Uterus (tissue), 2 donors: Measurements from ENCODE around the gene JAK1.

Experiments
- CTCF ChIP-seq, 4 experiments: fragments of 200-600 bp in 2 of 4; fragments of 450-650 bp in 2 of 4; sonication (generic) in 2 of 4; IDR thresholded peaks; one replicate each; pipeline ENCODE4 v1.5.1; 2016 to 2019; ENCODE audit warnings: antibody characterized with exemption in 4 of 4, mild to moderate bottlenecking in 2 of 4, moderate library complexity in 1 of 4
- POLR2A ChIP-seq, 2 donors: fragments of 450-650 bp; IDR thresholded peaks; one replicate each; pipeline ENCODE4 v1.6.1; 2016; ENCODE audit warnings: antibody characterized with exemption in 2 of 2, mild to moderate bottlenecking in 1 of 2, moderate library complexity in 1 of 2

- TF ChIP-seq CTCF (IDR thresholded peaks at IDR 0.05) (no peak), POLR2A (IDR thresholded peaks at IDR 0.05) (no peak)
Observed at GRCh38 chr1:64877598-64877997, 88.8 kb downstream of the JAK1 start.
